HG03045 (cell line): ENCODE measurements around the gene GSX2.
"Not testable (repeated sequence)": the region's sequence is repeated elsewhere in the genome, so short reads cannot be mapped to it uniquely, and the experiment has no call there.

ENCODE experiments used
- ATAC-seq: cut with Tn5 transposase; IDR thresholded peaks from one replicate; pipeline ENCODE4 v1.9.1; 2021; ENCODE audit warnings: mild to moderate bottlenecking, moderate library complexity; ENCODE audit not compliant: unreplicated experiment

Gene GSX2

GRCh38 chr4:54099748-54100574, at the start of gene GSX2:
Gene GSX2, plus strand, starts transcription at chr4:54100163. Its CDS starts 182 bp downstream, at chr4:54100345.
- ATAC-seq, result no peak

- no peak for ATAC-seq
Measured at GRCh38 chr4:54050214-54050904, 49.6 kb upstream of the GSX2 start.

GRCh38 chr4:54053322-54053721, 46.6 kb upstream of the GSX2 start:
- ATAC-seq, result not testable (repeated sequence)

- ATAC-seq, result no peak
Measured at GRCh38 chr4:54054501-54054900, 45.5 kb upstream of the GSX2 start.

GRCh38 chr4:54055494-54055893, 44.5 kb upstream of the GSX2 start:
- ATAC-seq, result no peak

GRCh38 chr4:54056360-54056759, 43.6 kb upstream of the GSX2 start:
- no peak for ATAC-seq

GRCh38 chr4:54058171-54058570, 41.8 kb upstream of the GSX2 start:
- no peak for ATAC-seq

GRCh38 chr4:54060116-54060515, 39.8 kb upstream of the GSX2 start:
- no peak for ATAC-seq

GRCh38 chr4:54061067-54061466, 38.9 kb upstream of the GSX2 start:
- no peak for ATAC-seq

- ATAC-seq, result no peak
Measured at GRCh38 chr4:54061873-54062272, 38.1 kb upstream of the GSX2 start.

- ATAC-seq, result no peak
Measured at GRCh38 chr4:54062392-54062791, 37.6 kb upstream of the GSX2 start.

- ATAC-seq, result no peak
Measured at GRCh38 chr4:54063229-54063628, 36.7 kb upstream of the GSX2 start.

- ATAC-seq, result peak; percentile 29
Measured at GRCh38 chr4:54063737-54064316, 36.1 kb upstream of the GSX2 start.

- ATAC-seq, result peak; percentile 98
Measured at GRCh38 chr4:54064317-54065111, 35.4 kb upstream of the GSX2 start, which contains the start of gene CHIC2. Gene CHIC2, minus strand, starts transcription at chr4:54064605. Its CDS starts 305 bp downstream, at chr4:54064300.

- no peak for ATAC-seq
Measured at GRCh38 chr4:54065282-54066087, 34.5 kb upstream of the GSX2 start.

- no peak for ATAC-seq
Measured at GRCh38 chr4:54066088-54066415, 33.9 kb upstream of the GSX2 start.

GRCh38 chr4:54066718-54067129, 33.2 kb upstream of the GSX2 start:
- ATAC-seq, result no peak

GRCh38 chr4:54067166-54067565, 32.8 kb upstream of the GSX2 start:
- no peak for ATAC-seq

GRCh38 chr4:54073271-54073880, 26.6 kb upstream of the GSX2 start:
- ATAC-seq, result no peak

- ATAC-seq, result no peak
Measured at GRCh38 chr4:54074381-54074780, 25.6 kb upstream of the GSX2 start.
